Stimulated activated CD8-positive, alpha-beta memory T cell treated with anti-CD3 and anti-CD28 coated beads, Interleukin-12 subunit alpha, Interleukin-12 subunit beta, amount 100 ng/mL, for 4 hours (primary cell): Measurements from ENCODE around the gene ZBTB12.
"Not testable (repeated sequence)": the region's sequence is repeated elsewhere in the genome, so short reads cannot be mapped to it uniquely, and the experiment has no call there.

Source experiments
- DNase-seq: peaks from one replicate; pipeline ENCODE4 v3.0.0-alpha.2; 2020; ENCODE audit warnings: low read depth

Gene ZBTB12, protein sequence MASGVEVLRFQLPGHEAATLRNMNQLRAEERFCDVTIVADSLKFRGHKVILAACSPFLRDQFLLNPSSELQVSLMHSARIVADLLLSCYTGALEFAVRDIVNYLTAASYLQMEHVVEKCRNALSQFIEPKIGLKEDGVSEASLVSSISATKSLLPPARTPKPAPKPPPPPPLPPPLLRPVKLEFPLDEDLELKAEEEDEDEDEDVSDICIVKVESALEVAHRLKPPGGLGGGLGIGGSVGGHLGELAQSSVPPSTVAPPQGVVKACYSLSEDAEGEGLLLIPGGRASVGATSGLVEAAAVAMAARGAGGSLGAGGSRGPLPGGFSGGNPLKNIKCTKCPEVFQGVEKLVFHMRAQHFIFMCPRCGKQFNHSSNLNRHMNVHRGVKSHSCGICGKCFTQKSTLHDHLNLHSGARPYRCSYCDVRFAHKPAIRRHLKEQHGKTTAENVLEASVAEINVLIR

GRCh38 chr6:31901953-31902643 lies at the start of gene ZBTB12:
ZBTB12 (minus strand) TSS chr6:31902086; CDS start chr6:31901305, 781 bp downstream.
- DNase-seq: peak; percentile 81

DNA sequence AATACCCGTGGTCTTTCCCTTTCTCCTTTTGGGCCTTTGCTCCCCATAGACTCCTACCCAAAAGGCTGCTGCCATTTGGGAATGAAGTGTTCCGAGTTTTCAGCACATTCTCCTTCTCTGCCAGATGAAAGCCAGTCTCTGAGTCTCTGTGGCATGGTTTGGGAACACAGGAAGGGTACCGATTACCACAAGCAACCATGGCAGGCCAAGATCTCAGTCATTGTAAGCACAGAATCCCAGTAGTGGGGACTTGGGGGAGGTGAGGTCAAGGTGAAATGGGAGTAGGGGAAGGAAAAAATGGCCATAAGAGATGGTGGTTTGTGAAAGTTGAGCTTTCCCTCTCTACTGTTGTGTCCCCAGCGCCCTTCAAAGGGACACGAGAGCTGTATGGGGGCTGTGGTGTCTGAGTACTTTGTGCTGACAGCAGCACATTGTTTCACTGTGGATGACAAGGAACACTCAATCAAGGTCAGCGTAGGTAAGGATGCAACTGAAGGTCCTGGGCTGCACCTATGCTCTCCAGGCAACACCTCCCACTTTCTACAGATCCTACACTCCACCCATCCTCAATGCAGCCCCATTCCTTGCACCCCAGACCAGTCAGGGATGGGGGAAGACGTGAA lies 48.2 kb upstream of the ZBTB12 start:
- no peak for DNase-seq

DNA sequence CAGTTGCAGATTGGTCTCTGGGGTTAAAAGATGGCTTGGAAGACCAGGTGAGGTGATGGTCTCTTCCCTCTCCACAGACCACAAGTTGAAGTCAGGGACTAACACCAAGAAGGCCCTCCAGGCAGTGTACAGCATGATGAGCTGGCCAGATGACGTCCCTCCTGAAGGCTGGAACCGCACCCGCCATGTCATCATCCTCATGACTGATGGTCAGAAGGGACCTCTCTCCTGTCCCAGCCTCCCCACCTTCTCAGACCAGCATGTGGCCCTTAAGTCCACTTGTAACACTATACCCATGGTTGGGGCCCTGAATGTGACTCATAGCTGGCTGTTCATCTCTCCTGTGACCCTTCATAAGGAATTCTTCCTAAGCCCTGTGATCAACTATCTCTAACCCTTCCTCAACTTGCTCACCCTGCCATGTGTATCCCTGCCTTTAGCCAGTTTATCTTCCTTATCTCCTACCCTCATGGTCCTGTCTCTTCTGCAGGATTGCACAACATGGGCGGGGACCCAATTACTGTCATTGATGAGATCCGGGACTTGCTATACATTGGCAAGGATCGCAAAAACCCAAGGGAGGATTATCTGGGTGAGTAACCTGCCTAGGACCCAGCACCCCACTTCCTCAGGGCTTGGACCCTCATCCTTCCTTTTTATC lies 47.0 kb upstream of the ZBTB12 start:
- no peak for DNase-seq

- DNase-seq: no peak
These were observed 46.4 kb upstream of the ZBTB12 start for GRCh38 chr6:31948306-31948705.

GRCh38 chr6:31947864-31948263 lies 46.0 kb upstream of the ZBTB12 start:
- DNase-seq: no peak

DNA sequence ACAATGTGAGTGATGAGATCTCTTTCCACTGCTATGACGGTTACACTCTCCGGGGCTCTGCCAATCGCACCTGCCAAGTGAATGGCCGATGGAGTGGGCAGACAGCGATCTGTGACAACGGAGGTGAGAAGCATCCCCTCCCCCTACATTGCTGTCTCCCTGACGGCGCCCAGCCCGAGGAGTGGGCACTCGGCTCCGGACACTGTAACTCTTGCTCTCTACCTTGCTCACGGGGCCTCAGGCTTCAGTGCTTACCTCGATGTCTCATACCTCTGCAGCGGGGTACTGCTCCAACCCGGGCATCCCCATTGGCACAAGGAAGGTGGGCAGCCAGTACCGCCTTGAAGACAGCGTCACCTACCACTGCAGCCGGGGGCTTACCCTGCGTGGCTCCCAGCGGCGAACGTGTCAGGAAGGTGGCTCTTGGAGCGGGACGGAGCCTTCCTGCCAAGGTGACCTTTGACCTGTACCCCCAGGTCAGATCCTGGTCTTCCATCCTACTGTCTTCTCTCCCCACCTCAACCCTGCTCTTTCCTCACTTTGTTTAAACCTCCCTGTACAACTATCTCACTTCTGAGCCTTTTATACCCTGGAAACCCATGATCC lies 45.3 kb upstream of the ZBTB12 start:
- no peak for DNase-seq

- no peak for DNase-seq
These were observed 44.5 kb upstream of the ZBTB12 start for GRCh38 chr6:31946370-31946885.

- no peak for DNase-seq
These were observed 43.9 kb upstream of the ZBTB12 start, which contains the start of gene CFB for GRCh38 chr6:31945507-31946369. CFB (plus strand) TSS chr6:31946095; CDS start chr6:31946222, 127 bp downstream.

DNA sequence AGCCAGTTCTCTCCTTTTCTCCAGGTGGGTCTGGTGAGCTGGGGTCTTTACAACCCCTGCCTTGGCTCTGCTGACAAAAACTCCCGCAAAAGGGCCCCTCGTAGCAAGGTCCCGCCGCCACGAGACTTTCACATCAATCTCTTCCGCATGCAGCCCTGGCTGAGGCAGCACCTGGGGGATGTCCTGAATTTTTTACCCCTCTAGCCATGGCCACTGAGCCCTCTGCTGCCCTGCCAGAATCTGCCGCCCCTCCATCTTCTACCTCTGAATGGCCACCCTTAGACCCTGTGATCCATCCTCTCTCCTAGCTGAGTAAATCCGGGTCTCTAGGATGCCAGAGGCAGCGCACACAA lies 43.2 kb upstream of the ZBTB12 start:
- no peak for DNase-seq

- DNase-seq: no peak
These were observed 41.9 kb upstream of the ZBTB12 start for GRCh38 chr6:31943742-31944141.

DNA sequence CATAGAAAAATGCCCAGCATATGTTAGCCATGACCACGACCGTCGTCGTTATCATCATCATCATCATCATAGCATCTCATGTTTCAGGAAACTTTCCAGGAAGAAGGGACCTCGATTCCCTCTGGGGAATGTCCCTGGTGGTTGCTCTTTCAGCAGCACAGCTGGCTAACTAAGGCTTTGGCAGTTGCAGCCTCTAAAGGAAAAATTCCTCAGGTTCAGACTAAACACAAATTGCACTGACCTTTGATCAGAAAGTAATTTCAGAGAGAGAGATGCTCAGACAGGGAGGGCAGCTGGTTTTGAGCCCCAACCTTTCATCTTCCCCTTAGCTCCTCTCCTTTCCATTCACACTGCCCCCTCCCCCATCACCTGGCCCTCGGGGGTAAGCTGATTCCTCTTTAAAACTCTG lies 38.4 kb upstream of the ZBTB12 start:
- DNase-seq: no peak

- no peak for DNase-seq
These were observed 33.9 kb upstream of the ZBTB12 start for GRCh38 chr6:31935823-31936222.

- DNase-seq: no peak
These were observed 33.1 kb upstream of the ZBTB12 start for GRCh38 chr6:31935021-31935420.

DNA sequence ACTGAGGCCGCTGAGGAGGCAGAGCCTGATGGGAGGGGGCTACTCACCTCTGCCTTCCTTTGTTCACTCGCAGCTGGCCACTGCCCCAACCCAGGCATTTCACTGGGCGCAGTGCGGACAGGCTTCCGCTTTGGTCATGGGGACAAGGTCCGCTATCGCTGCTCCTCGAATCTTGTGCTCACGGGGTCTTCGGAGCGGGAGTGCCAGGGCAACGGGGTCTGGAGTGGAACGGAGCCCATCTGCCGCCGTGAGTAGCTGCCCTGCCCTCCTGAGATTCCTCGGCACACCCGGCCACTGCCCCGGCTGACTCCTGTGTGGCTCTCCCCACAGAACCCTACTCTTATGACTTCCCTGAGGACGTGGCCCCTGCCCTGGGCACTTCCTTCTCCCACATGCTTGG lies 31.7 kb upstream of the ZBTB12 start:
- DNase-seq: no peak

GRCh38 chr6:31932137-31932536 lies 30.3 kb upstream of the ZBTB12 start:
- DNase-seq: not testable (repeated sequence)

GRCh38 chr6:31930962-31931361 lies 29.1 kb upstream of the ZBTB12 start:
- DNase-seq: no peak

GRCh38 chr6:31928672-31928939 lies 26.7 kb upstream of the ZBTB12 start:
- DNase-seq: no peak

GRCh38 chr6:31927863-31928671 lies 26.2 kb upstream of the ZBTB12 start:
- no peak for DNase-seq

GRCh38 chr6:31927242-31927862 lies 25.5 kb upstream of the ZBTB12 start, which contains the start of gene C2:
C2 (plus strand) TSS chr6:31927717; CDS start chr6:31927753, 36 bp downstream.
- no peak for DNase-seq

GRCh38 chr6:31922942-31923341 lies 21.1 kb upstream of the ZBTB12 start:
- DNase-seq: no peak
